A673 (cell line): ENCODE results near the gene SLC39A10. TPM values are rescaled to one million over a fixed set of nuclear protein-coding genes. Genes with fewer than 3 reads are reported as not detected.

Experiments
- BruUV-seq: library from RNA; stranded (reverse); fragments of 400-500 nt; replicated peaks from 2 replicates; lab custom pipeline; 2021; lab: Mats Ljungman, UMichigan
- CTCF ChIA-PET: fragments of 300-600 bp; sonication (Branson Sonifier 250); formaldehyde crosslinking; loops from one replicate; lab custom pipeline; 2022; ENCODE audit warnings: antibody characterized with exemption; lab: Charles Lee
- POLR2A ChIA-PET: fragments of 300-600 bp; sonication (Branson Sonifier 250); formaldehyde crosslinking; loops from one replicate; lab custom pipeline; 2022; ENCODE audit warnings: antibody characterized with exemption; ENCODE audit not compliant: low non-redundant PET; lab: Charles Lee
- DNase-seq: peaks from one replicate; pipeline ENCODE4 v3.0.0-alpha.2; 2015; ENCODE audit warnings: low spot score
- H3K27ac ChIP-seq: fragments of 200-600 bp; sonication (generic); 2 replicates; pipeline ENCODE4 v1.5.1; 2016; ENCODE audit warnings: mixed run types, low read depth, mild to moderate bottlenecking, mixed read lengths, antibody characterized with exemption, low read length; ENCODE audit not compliant: poor library complexity, severe bottlenecking
- H3K27me3 ChIP-seq: fragments of 200-600 bp; sonication (generic); replicated peaks from 2 replicates; pipeline ENCODE4 v1.6.1; 2017; ENCODE audit warnings: mixed run types, low read depth, mild to moderate bottlenecking, mixed read lengths, antibody characterized with exemption, low read length; ENCODE audit not compliant: insufficient read depth, poor library complexity
- H3K36me3 ChIP-seq: fragments of 200-600 bp; sonication (generic); 2 replicates; pipeline ENCODE4 v1.6.1; 2016; ENCODE audit warnings: mixed run types, mild to moderate bottlenecking, mixed read lengths, antibody characterized with exemption, low read length; ENCODE audit not compliant: insufficient read depth, poor library complexity, severe bottlenecking
- H3K4me1 ChIP-seq: fragments of 200-600 bp; sonication (generic); 2 replicates; pipeline ENCODE4 v1.6.1; 2017; ENCODE audit warnings: mixed run types, mild to moderate bottlenecking, mixed read lengths, antibody characterized with exemption, low read length; ENCODE audit not compliant: insufficient read depth, poor library complexity, severe bottlenecking
- H3K4me3 ChIP-seq: fragments of 200-600 bp; sonication (generic); 2 replicates; pipeline ENCODE4 v1.5.1; 2016; ENCODE audit warnings: low read depth, mixed run types, mild to moderate bottlenecking, mixed read lengths, low read length; ENCODE audit not compliant: poor library complexity, severe bottlenecking
- H3K9me3 ChIP-seq: fragments of 200-600 bp; sonication (generic); 2 replicates; pipeline ENCODE4 v1.6.1; 2016; ENCODE audit warnings: mixed run types, low read depth, mild to moderate bottlenecking, mixed read lengths, antibody characterized with exemption, low read length; ENCODE audit not compliant: poor library complexity, severe bottlenecking
- CTCF ChIP-seq: fragments of 300-800, 200-600 bp; sonication (generic); conservative IDR thresholded peaks from 2 replicates; pipeline ENCODE4 v1.5.1; 2017; ENCODE audit warnings: low read depth, mild to moderate bottlenecking, antibody characterized with exemption, low read length, moderate library complexity, mixed read lengths
- EZH2 ChIP-seq: fragments of 200-600 bp; sonication (generic); IDR thresholded peaks from 2 replicates; pipeline ENCODE4 v1.6.1; 2017; ENCODE audit warnings: borderline replicate concordance, low read depth, mild to moderate bottlenecking, mixed read lengths, antibody characterized with exemption, low read length; ENCODE audit not compliant: poor library complexity, severe bottlenecking
- intact Hi-C: fragments of 100-400 bp; cut with micrococcal nuclease; formaldehyde crosslinking; loops from one replicate; pipeline ENCODE4 v1.10.0; 2022; ENCODE audit not compliant: unreplicated experiment
- total RNA-seq: library from RNA; stranded (reverse); gene quantifications from 2 replicates; pipeline ENCODE4 v1.2.3, GENCODE V29; 2021

Gene SLC39A10
- total RNA-seq, 1 experiment from 2014 or later: 42.3 TPM

GRCh38 chr2:195619590-195619989 is 37.4 kb upstream of the SLC39A10 start:
- Histone ChIP-seq H3K4me1 (no peaks in the 10 kb centered on the region), H3K27me3 (no peaks in the 10 kb centered on the region), H3K27ac (no peak overlapping the region), H3K9me3 (no peaks in the 10 kb centered on the region), H3K36me3 (no peaks in the 10 kb centered on the region), H3K4me3 (no peak overlapping the region)
- intact Hi-C loops: no loop called here
- no peak for TF ChIP-seq CTCF
- TF ChIP-seq EZH2: no peak
- POLR2A ChIA-PET: no interaction called here
- DNase-seq: no peak
- BruUV-seq: no TSS peak
- CTCF ChIA-PET: no interaction called here

GRCh38 chr2:195620501-195620900 is 36.5 kb upstream of the SLC39A10 start:
- TF ChIP-seq EZH2: no peak
- TF ChIP-seq CTCF: no peak
- DNase-seq: no peak
- H3K4me1 ChIP-seq: no peaks in the 10 kb centered on the region
- no peaks in the 10 kb centered on the region for H3K9me3 ChIP-seq
- intact Hi-C loops: no loop called here
- H3K36me3 ChIP-seq: no peaks in the 10 kb centered on the region
- no TSS peak for BruUV-seq
- no peak overlapping the region for H3K27ac ChIP-seq
- H3K27me3 ChIP-seq: no peaks in the 10 kb centered on the region
- H3K4me3 ChIP-seq: no peak overlapping the region
- CTCF ChIA-PET: no interaction called here
- POLR2A ChIA-PET: no interaction called here

GRCh38 chr2:195622966-195623365 is 34.1 kb upstream of the SLC39A10 start:
- Histone ChIP-seq H3K36me3 (no peaks in the 10 kb centered on the region), H3K9me3 (no peaks in the 10 kb centered on the region), H3K27me3 (no peaks in the 10 kb centered on the region), H3K27ac (no peak overlapping the region), H3K4me1 (no peaks in the 10 kb centered on the region), H3K4me3 (no peak overlapping the region)
- no peak for DNase-seq
- no TSS peak for BruUV-seq
- no peak for TF ChIP-seq EZH2
- no peak for TF ChIP-seq CTCF
- intact Hi-C loops: no loop called here
- POLR2A ChIA-PET: no interaction called here
- CTCF ChIA-PET: no interaction called here
